ENCODE results near the gene IL2RA.

The IL2RA gene

GRCh38 chr10:6010569-6010968 lies 51.6 kb downstream of the IL2RA start:
- no peaks in the 10 kb centered on the region for H3K79me2 ChIP-seq (ENCODE audit: insufficient read depth, low read depth)
- H3K27ac ChIP-seq, result no peak overlapping the region
- H3K9ac ChIP-seq, result no peak overlapping the region
- no peak overlapping the region for H3K4me3 ChIP-seq (IDR thresholded peaks at IDR 0.05; ENCODE audit: insufficient read depth, low read depth, low read length)
- no peak overlapping the region for H3K4me2 ChIP-seq
- peaks cover 5% of the 10 kb centered on the region for H3K4me1 ChIP-seq (ENCODE audit: low read depth, poor library complexity, severe bottlenecking)
- H3K36me3 ChIP-seq (ENCODE audit: insufficient read depth), result no peaks in the 10 kb centered on the region
- H3K27me3 ChIP-seq (ENCODE audit: insufficient read depth, low read depth), result no peaks in the 10 kb centered on the region
- no peaks in the 10 kb centered on the region for H4K20me1 ChIP-seq (ENCODE audit: insufficient read depth)
- H2AFZ ChIP-seq (ENCODE audit: low read depth), result no peak overlapping the region
- no peak for TF ChIP-seq CTCF (conservative IDR thresholded peaks at IDR 0.05; ENCODE audit: low read depth, low read length)

GRCh38 chr10:6009961-6010360 lies 52.2 kb downstream of the IL2RA start:
- Histone ChIP-seq H3K9ac (no peak overlapping the region), H3K4me3 (IDR thresholded peaks at IDR 0.05; ENCODE audit: insufficient read depth, low read depth, low read length) (no peak overlapping the region), H4K20me1 (ENCODE audit: insufficient read depth) (no peaks in the 10 kb centered on the region), H3K36me3 (ENCODE audit: insufficient read depth) (no peaks in the 10 kb centered on the region), H3K27ac (no peak overlapping the region), H3K4me2 (no peak overlapping the region), H2AFZ (ENCODE audit: low read depth) (no peak overlapping the region), H3K79me2 (ENCODE audit: insufficient read depth, low read depth) (no peaks in the 10 kb centered on the region), H3K27me3 (ENCODE audit: insufficient read depth, low read depth) (no peaks in the 10 kb centered on the region), H3K4me1 (ENCODE audit: low read depth, poor library complexity, severe bottlenecking) (peaks cover 5% of the 10 kb centered on the region)
- no peak for TF ChIP-seq CTCF (conservative IDR thresholded peaks at IDR 0.05; ENCODE audit: low read depth, low read length)

- H3K79me2 ChIP-seq (ENCODE audit: insufficient read depth, low read depth), result no peaks in the 10 kb centered on the region
- H3K4me2 ChIP-seq, result no peak overlapping the region
- no peak for TF ChIP-seq CTCF (conservative IDR thresholded peaks at IDR 0.05; ENCODE audit: low read depth, low read length)
- no peak overlapping the region for H2AFZ ChIP-seq (ENCODE audit: low read depth)
- H3K36me3 ChIP-seq (ENCODE audit: insufficient read depth), result no peaks in the 10 kb centered on the region
- H3K4me1 ChIP-seq (ENCODE audit: low read depth, poor library complexity, severe bottlenecking), result peaks cover 3% of the 10 kb centered on the region
- no peaks in the 10 kb centered on the region for H3K27me3 ChIP-seq (ENCODE audit: insufficient read depth, low read depth)
- no peaks in the 10 kb centered on the region for H4K20me1 ChIP-seq (ENCODE audit: insufficient read depth)
- H3K27ac ChIP-seq, result no peak overlapping the region
- no peak overlapping the region for H3K4me3 ChIP-seq (IDR thresholded peaks at IDR 0.05; ENCODE audit: insufficient read depth, low read depth, low read length)
- H3K9ac ChIP-seq, result no peak overlapping the region
Observed at GRCh38 chr10:6009150-6009549, 53.0 kb downstream of the IL2RA start.

GRCh38 chr10:6008497-6009142 lies 53.5 kb downstream of the IL2RA start:
- no peak overlapping the region for H3K9ac ChIP-seq
- H3K27me3 ChIP-seq (ENCODE audit: insufficient read depth, low read depth), result no peaks in the 10 kb centered on the region
- TF ChIP-seq CTCF (conservative IDR thresholded peaks at IDR 0.05; ENCODE audit: low read depth, low read length), result no peak
- H3K4me1 ChIP-seq (ENCODE audit: low read depth, poor library complexity, severe bottlenecking), result no peaks in the 10 kb centered on the region
- no peak overlapping the region for H3K4me2 ChIP-seq
- no peak overlapping the region for H2AFZ ChIP-seq (ENCODE audit: low read depth)
- no peaks in the 10 kb centered on the region for H3K79me2 ChIP-seq (ENCODE audit: insufficient read depth, low read depth)
- no peak overlapping the region for H3K4me3 ChIP-seq (IDR thresholded peaks at IDR 0.05; ENCODE audit: insufficient read depth, low read depth, low read length)
- H3K27ac ChIP-seq, result no peak overlapping the region
- H4K20me1 ChIP-seq (ENCODE audit: insufficient read depth), result no peaks in the 10 kb centered on the region
- H3K36me3 ChIP-seq (ENCODE audit: insufficient read depth), result no peaks in the 10 kb centered on the region

Measured in KMS-11 (cell line).